Astrocyte (in vitro differentiated cells and primary cell): ENCODE results near the gene SLC6A3. TPM values are rescaled to one million over a fixed set of nuclear protein-coding genes. Genes with fewer than 3 reads are reported as not detected.

Experiments
- DNase-seq: peaks from one replicate; pipeline ENCODE4 v3.0.0-alpha.2; 2010; ENCODE audit warnings: low read depth
- FAIRE-seq: peaks from 2 replicates; lab custom pipeline; 2011; peaks lifted over from hg19 to GRCh38; lab: Jason Lieb, UNC
- H2AFZ ChIP-seq: 2 replicates; pipeline ENCODE4 v1.6.0; 2012; ENCODE audit warnings: low read depth, low read length, inconsistent platforms
- H3K27ac ChIP-seq: 2 replicates; pipeline ENCODE4 v1.5.1; 2011; ENCODE audit warnings: low read depth, low read length, inconsistent platforms
- H3K27me3 ChIP-seq: 2 replicates; pipeline ENCODE4 v1.6.0; 2011; ENCODE audit warnings: low read length, inconsistent platforms; ENCODE audit not compliant: insufficient read depth
- H3K36me3 ChIP-seq: 2 replicates; pipeline ENCODE4 v1.5.1; 2011; ENCODE audit warnings: low read length, inconsistent platforms; ENCODE audit not compliant: insufficient read depth
- H3K4me1 ChIP-seq: 2 replicates; pipeline ENCODE4 v1.5.1; 2011; ENCODE audit warnings: low read length, inconsistent platforms; ENCODE audit not compliant: insufficient read depth
- H3K4me2 ChIP-seq: 2 replicates; pipeline ENCODE4 v1.6.0; 2012; ENCODE audit warnings: low read length, inconsistent platforms
- H3K4me3 ChIP-seq: 2 replicates; pipeline ENCODE4 v1.5.1; 2011; ENCODE audit warnings: low read depth, mild to moderate bottlenecking, low read length, inconsistent platforms; ENCODE audit not compliant: insufficient read depth
- H3K79me2 ChIP-seq: 2 replicates; pipeline ENCODE4 v1.6.0; 2012; ENCODE audit warnings: mild to moderate bottlenecking, low read length, inconsistent platforms; ENCODE audit not compliant: insufficient read depth
- H3K9ac ChIP-seq: 2 replicates; pipeline ENCODE4 v1.6.0; 2012; ENCODE audit warnings: mild to moderate bottlenecking, low read length, inconsistent platforms
- H3K9me3 ChIP-seq: 2 replicates; pipeline ENCODE4 v1.5.1; 2012; ENCODE audit warnings: low read depth, mild to moderate bottlenecking, low read length, inconsistent platforms; ENCODE audit not compliant: insufficient read depth
- H4K20me1 ChIP-seq: 2 replicates; pipeline ENCODE4 v1.6.0; 2012; ENCODE audit warnings: low read length, inconsistent platforms; ENCODE audit not compliant: insufficient read depth
- H3K27ac Mint-ChIP-seq: one replicate; pipeline ENCODE4 v1.8.0; 2021; ENCODE audit warnings: mild to moderate bottlenecking, mixed read lengths; ENCODE audit not compliant: unreplicated experiment
- H3K27me3 Mint-ChIP-seq: one replicate; pipeline ENCODE4 v1.8.0; 2021; ENCODE audit warnings: low read depth, mixed read lengths; ENCODE audit not compliant: unreplicated experiment
- H3K36me3 Mint-ChIP-seq: one replicate; pipeline ENCODE4 v1.8.0; 2021; ENCODE audit warnings: low read depth, mixed read lengths; ENCODE audit not compliant: unreplicated experiment
- H3K4me1 Mint-ChIP-seq: one replicate; pipeline ENCODE4 v1.8.0; 2021; ENCODE audit warnings: low read depth, mixed read lengths; ENCODE audit not compliant: unreplicated experiment
- H3K4me3 Mint-ChIP-seq: one replicate; pipeline ENCODE4 v1.8.0; 2021; ENCODE audit warnings: mild to moderate bottlenecking, moderate library complexity, mixed read lengths; ENCODE audit not compliant: unreplicated experiment
- H3K9me3 Mint-ChIP-seq: one replicate; pipeline ENCODE4 v1.8.0; 2021; ENCODE audit warnings: mild to moderate bottlenecking, mixed read lengths; ENCODE audit not compliant: unreplicated experiment
- EZH2 ChIP-seq: IDR thresholded peaks from 2 replicates; pipeline ENCODE4 v1.6.1; 2012; ENCODE audit warnings: mild to moderate bottlenecking, low read length, inconsistent platforms; ENCODE audit not compliant: insufficient read depth
- total RNA-seq: library from RNA; stranded (reverse); gene quantifications from 2 replicates; pipeline ENCODE4 v1.2.1, GENCODE V29; 2021
- TF ChIP-seq, protein P1 (sequence below): IDR thresholded peaks from 2 replicates; pipeline ENCODE4 v1.5.1; 2011; ENCODE audit warnings: low read depth, mild to moderate bottlenecking, inconsistent platforms, low read length, moderate library complexity; ENCODE audit not compliant: insufficient read depth

The SLC6A3 gene
- total RNA-seq, 1 donor from 2014 or later = 0.07 TPM

DNA sequence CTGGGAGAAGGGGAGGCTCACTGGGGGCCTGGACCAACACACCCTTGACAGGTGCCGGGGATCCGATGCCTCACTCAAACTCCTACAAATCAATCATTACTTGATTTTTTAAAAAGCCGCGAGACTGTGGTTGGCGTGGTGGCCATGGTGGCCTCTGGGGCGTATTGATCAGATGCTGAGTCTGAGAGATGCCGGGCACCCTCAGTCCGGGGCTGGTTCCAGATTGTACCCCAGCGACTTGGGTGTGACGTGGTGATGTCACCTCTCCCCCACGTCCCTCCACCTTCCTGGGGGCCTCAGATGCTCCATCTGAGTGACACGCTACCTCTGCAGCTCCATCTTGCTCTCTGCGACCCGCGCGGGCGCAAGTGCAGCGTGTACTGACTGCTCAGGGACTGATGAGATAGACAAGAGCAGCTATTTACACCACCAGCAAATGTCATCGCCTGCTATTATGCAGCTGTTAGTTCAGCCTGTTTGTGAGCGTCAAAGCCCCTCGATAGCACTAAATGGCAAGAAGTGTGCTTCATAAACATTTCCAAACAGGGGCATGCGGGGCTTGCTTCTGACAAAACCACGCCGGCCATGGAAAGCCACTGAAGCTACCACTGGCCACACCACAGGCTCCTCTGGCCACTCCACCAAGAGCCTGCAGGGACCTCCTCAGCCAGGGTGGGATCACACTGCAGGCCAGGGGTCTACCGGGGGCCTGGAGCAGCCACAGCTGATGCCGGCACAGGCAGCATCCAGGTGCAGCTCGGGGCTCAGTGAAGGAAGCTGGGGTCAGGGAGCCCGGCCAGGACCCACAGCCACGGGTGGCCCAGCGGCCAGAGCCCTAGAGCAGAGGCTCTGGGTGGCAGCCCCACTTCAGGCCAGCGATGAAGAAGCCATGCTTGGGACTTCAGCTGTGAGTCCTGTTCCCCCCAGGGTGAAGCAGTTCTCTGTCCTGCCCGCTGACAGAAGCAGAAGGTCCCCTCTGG lies 50.1 kb downstream of the SLC6A3 start:
- Histone ChIP-seq H3K9ac (no peak overlapping the region), H3K4me3 (no peak overlapping the region), H3K27me3 (no peaks in the 10 kb centered on the region), H3K27ac (no peak overlapping the region), H3K36me3 (no peaks in the 10 kb centered on the region), H2AFZ (no peak overlapping the region), H3K79me2 (no peaks in the 10 kb centered on the region), H3K4me1 (no peaks in the 10 kb centered on the region), H3K9me3 (peaks cover 6% of the 10 kb centered on the region), H3K4me2 (no peak overlapping the region), H4K20me1 (no peaks in the 10 kb centered on the region)
- Mint-ChIP-seq H3K4me1 (no peaks in the 10 kb centered on the region), H3K4me3 (no peak overlapping the region), H3K36me3 (no peaks in the 10 kb centered on the region), H3K27me3 (peaks cover 69% of the 10 kb centered on the region), H3K27ac (no peak overlapping the region), H3K9me3 (peaks cover 8% of the 10 kb centered on the region)
- FAIRE-seq (no peak), DNase-seq (no peak)
- TF ChIP-seq EZH2 = no peak
- TF ChIP-seq, protein P1, sequence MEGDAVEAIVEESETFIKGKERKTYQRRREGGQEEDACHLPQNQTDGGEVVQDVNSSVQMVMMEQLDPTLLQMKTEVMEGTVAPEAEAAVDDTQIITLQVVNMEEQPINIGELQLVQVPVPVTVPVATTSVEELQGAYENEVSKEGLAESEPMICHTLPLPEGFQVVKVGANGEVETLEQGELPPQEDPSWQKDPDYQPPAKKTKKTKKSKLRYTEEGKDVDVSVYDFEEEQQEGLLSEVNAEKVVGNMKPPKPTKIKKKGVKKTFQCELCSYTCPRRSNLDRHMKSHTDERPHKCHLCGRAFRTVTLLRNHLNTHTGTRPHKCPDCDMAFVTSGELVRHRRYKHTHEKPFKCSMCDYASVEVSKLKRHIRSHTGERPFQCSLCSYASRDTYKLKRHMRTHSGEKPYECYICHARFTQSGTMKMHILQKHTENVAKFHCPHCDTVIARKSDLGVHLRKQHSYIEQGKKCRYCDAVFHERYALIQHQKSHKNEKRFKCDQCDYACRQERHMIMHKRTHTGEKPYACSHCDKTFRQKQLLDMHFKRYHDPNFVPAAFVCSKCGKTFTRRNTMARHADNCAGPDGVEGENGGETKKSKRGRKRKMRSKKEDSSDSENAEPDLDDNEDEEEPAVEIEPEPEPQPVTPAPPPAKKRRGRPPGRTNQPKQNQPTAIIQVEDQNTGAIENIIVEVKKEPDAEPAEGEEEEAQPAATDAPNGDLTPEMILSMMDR = no peak

DNA sequence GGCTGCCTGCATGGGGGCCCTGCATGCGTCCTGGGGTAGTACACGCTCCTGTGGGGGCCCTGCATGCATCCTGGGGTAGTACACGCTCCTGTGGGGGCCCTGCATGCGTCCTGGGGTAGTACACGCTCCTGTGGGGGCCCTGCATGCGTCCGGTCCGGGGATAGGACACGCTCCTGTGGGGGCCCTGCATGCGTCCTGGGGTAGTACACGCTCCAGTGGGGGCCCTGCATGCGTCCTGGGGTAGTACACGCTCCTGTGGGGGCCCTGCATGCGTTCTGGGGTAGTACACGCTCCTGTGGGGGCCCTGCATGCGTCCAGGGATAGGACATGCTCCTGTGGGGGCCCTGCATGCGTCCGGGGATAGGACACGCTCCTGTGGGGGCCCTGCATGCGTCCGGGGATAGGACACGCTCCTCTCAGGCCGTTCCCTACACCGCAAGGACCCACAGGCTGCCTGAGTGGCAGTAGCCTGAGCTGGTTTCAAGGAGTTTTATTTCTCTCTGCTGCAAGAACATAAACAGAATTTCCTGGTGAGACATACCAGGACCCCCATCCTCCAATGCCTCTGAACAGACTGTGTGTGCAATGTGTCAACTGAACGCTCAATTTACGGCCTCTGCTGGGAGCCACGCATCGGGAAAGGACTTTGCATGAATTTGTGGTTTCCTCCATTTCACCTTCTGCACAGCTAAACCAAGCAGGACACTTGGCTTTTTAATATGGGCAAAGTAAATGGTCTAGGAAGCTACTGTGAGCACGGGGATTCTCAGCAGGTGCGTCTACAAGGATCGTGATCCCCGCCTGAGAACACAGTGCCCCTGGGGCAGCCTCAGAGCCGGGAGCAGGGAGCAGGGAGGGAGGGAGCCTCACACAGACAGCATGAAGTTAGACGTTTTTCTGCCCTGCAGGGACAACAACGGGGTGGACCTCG lies 51.4 kb downstream of the SLC6A3 start:
- H3K4me1 Mint-ChIP-seq = no peaks in the 10 kb centered on the region
- Histone ChIP-seq H3K36me3 (no peaks in the 10 kb centered on the region), H3K27me3 (no peaks in the 10 kb centered on the region), H3K9me3 (no peaks in the 10 kb centered on the region), H3K9ac (no peak overlapping the region), H3K79me2 (no peaks in the 10 kb centered on the region), H3K4me3 (no peak overlapping the region), H4K20me1 (no peaks in the 10 kb centered on the region), H3K4me1 (no peaks in the 10 kb centered on the region), H3K4me2 (no peak overlapping the region), H3K27ac (no peak overlapping the region), H2AFZ (no peak overlapping the region)
- peak overlapping the region; percentile 7 for H3K27ac Mint-ChIP-seq
- no peak for FAIRE-seq
- no peaks in the 10 kb centered on the region for H3K36me3 Mint-ChIP-seq
- TF ChIP-seq, protein P1 = no peak
- TF ChIP-seq EZH2 = no peak
- DNase-seq = no peak
- H3K4me3 Mint-ChIP-seq = no peak overlapping the region
- H3K9me3 Mint-ChIP-seq = peaks cover 6% of the 10 kb centered on the region
- peaks cover 77% of the 10 kb centered on the region for H3K27me3 Mint-ChIP-seq
